PC-9 (cell line): ENCODE results near the gene CYP1A2.

ENCODE experiments used
- EZH2 ChIP-seq: fragments of 200-600 bp; sonication (generic); IDR thresholded peaks from 2 replicates; pipeline ENCODE4 v1.8.0; 2017; ENCODE audit warnings: antibody characterized with exemption, low read depth
- TF ChIP-seq, protein P1 (sequence below): fragments of 200-600 bp; sonication (generic); conservative IDR thresholded peaks from 2 replicates; pipeline ENCODE4 v1.6.1; 2017; ENCODE audit warnings: mixed run types, antibody characterized with exemption, mild to moderate bottlenecking, moderate library complexity

DNA sequence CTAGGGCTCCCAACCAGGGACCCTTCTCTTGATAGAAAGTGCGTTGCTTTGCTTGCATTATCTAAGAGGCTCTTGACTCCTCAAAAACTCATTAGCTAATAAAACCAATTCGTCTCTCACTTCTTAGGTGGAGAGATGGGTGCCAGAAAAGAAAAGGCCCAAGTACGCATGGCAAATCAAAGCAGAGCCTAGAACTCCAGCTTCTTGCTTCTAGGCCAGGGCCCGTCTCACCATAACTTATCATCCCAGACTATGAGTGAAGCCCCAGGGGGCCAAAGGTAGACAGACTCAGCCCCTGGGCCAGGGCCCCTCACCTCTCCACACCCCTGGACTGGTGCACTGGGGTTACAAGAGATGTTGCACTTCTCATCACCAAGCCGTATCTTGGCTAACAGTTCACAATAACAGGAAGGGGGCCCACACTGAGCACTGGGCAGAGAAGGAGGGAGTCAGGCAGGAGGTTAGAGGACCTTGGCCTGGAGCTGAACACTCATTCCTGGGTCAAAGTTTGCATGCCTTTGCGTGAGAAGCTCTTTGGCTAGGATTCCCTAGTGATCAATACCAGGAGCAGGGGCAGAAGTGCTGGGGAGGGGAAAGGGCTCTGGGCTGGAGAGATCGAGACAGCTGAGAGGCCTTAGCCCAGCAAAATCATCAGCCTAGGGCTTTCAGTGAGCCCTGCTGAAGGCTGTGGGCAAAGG, 17.9 kb upstream of the CYP1A2 start:
- TF ChIP-seq, protein P1, sequence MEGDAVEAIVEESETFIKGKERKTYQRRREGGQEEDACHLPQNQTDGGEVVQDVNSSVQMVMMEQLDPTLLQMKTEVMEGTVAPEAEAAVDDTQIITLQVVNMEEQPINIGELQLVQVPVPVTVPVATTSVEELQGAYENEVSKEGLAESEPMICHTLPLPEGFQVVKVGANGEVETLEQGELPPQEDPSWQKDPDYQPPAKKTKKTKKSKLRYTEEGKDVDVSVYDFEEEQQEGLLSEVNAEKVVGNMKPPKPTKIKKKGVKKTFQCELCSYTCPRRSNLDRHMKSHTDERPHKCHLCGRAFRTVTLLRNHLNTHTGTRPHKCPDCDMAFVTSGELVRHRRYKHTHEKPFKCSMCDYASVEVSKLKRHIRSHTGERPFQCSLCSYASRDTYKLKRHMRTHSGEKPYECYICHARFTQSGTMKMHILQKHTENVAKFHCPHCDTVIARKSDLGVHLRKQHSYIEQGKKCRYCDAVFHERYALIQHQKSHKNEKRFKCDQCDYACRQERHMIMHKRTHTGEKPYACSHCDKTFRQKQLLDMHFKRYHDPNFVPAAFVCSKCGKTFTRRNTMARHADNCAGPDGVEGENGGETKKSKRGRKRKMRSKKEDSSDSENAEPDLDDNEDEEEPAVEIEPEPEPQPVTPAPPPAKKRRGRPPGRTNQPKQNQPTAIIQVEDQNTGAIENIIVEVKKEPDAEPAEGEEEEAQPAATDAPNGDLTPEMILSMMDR = no peak
- TF ChIP-seq EZH2 = no peak
